GM12874 (cell line): ENCODE data around the gene GPR4.

Experiments used
- TF ChIP-seq, protein P1 (sequence below): IDR thresholded peaks from 2 replicates; pipeline ENCODE4 v1.5.1; 2011; ENCODE audit warnings: low read depth, mild to moderate bottlenecking, control low read depth, low read length, moderate library complexity; ENCODE audit not compliant: insufficient read depth

GPR4 gene

GRCh38 chr19:45636275-45636674, 34.3 kb upstream of the GPR4 start:
- TF ChIP-seq, protein P1, sequence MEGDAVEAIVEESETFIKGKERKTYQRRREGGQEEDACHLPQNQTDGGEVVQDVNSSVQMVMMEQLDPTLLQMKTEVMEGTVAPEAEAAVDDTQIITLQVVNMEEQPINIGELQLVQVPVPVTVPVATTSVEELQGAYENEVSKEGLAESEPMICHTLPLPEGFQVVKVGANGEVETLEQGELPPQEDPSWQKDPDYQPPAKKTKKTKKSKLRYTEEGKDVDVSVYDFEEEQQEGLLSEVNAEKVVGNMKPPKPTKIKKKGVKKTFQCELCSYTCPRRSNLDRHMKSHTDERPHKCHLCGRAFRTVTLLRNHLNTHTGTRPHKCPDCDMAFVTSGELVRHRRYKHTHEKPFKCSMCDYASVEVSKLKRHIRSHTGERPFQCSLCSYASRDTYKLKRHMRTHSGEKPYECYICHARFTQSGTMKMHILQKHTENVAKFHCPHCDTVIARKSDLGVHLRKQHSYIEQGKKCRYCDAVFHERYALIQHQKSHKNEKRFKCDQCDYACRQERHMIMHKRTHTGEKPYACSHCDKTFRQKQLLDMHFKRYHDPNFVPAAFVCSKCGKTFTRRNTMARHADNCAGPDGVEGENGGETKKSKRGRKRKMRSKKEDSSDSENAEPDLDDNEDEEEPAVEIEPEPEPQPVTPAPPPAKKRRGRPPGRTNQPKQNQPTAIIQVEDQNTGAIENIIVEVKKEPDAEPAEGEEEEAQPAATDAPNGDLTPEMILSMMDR: no peak

DNA sequence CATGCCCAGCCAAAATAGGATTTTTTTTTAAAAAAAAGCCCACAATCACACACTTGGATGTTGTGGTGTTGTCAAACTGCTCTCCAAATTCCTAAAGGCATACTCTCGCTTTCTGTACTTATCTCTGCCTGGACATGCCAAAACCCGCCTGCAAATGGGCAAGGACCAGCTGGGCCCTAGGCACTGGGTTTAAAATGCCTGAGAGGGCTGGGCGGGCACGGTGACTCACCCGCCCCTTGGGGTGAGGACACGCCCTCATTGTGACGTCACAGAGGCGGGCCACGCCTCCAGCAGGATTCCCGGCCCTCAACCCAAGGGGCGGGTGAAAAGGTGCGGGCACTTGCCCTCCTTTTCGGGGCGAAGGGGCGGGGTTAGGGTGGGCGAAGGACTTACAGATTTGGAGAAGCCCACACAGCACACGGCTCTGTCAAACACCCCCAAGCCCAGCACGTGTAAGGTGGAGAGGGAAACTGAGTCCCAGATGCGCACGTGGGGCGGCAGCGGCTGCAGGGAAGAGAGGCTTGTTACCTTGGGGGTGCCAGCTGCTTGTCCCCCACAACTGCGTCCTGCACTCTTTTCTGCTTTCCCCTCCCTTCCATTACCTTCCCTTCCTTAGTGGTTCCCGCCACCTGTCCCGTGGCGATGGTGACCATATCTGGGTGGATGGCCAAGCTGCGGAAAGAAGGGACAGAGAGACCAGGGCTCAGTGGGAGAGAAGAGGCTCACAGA, 30.6 kb upstream of the GPR4 start:
- TF ChIP-seq, protein P1: no peak

DNA sequence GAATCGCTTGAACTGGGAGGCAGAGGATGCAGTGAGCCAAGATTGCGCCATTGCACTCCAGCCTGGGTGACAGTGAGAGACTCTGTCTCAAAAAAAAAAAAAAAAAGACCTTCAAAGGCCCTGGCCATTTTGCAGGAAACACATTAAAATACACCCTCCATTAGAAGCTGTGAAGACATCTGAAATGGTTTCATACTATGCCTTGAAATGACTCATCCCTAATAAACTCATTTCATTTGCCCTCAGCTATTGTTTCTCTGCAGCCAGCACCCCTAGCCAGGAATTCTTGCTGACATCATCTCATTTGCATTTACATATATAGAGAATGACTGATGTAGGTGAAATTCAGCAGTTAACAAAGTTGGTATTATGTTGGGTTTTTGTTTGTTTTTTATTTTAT, 28.5 kb upstream of the GPR4 start:
- TF ChIP-seq, protein P1: no peak

DNA sequence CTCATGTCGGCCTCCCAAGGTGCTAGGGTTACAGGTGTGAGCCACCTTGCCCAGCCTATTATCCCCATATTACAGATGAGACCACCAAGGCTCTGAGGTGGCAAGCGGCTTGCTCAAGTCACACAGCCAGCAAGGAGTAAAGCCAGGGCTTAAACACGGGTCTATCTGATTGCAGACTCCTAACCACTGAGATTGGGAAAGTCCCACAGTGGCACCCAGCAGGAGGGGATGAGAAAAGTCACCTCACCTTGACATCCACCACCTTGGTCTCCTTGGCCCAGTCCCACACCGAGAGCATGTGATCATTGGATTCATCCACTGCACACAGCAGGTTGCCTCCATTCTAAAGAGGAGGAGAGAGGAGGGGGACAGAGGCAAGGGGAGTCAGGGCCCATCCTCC, 27.7 kb upstream of the GPR4 start:
- TF ChIP-seq, protein P1: no peak

DNA sequence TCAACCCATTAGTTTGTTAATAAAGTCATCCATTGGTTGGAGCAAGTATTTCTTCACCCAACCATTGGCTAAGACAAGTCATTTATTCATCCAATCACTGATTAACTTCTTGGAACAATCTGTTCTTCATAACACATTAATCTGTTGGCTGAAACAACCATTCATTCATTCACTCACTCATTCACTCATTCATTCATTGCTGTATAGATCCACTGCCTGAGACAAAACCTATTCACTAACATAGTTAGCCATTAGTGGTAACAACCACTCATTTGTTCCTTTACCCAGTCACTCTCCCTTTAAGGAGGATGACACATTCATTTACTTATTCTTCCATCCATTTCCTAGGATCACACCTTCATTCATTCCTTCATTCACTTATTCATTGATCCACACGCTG, 22.0 kb upstream of the GPR4 start:
- TF ChIP-seq, protein P1: no peak

DNA sequence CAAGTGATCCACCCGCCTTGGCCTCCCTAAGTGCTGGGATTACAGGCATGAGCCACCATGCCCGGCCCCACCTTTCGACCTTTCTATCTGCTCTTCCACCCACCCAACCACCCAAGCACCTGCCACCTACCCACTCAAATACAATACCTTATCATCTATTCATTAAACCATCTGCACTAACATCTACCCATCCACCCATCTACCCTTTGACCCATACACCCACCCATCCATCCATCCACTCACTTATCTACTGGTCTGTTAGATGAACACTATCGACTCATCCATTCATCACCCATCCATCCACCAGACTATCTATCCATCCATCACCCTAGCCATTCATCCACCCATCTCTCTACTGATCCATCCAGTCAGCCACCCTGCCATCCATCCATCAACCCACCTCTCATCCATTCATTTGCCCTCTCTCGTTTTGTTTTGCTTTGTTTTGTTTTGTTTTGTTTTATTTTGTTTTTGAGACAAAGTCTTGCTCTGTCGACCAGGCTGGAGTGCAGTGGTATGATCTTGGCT, 20.0 kb upstream of the GPR4 start:
- TF ChIP-seq, protein P1: no peak

- TF ChIP-seq, protein P1: no peak
Observed at GRCh38 chr19:45621389-45621788, 19.4 kb upstream of the GPR4 start.

DNA sequence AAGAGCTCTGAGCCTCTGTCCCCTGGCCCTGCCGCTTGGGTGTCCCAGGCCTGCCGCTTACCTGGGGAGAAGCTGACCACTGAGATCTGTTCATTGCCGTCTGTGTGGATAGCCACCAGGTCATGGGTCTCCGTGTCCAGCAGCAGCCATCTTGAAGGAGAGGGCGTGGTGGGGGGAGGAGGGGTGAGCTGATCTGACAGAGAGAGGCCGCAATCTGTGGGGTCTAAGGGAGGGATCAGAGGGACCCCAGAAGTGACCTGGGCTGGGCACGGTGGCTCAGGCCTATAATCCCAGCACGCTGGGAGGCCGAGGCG, 14.6 kb upstream of the GPR4 start:
- TF ChIP-seq, protein P1: no peak
